Measurements from ENCODE around the gene HOXD4.

Gene HOXD4

DNA sequence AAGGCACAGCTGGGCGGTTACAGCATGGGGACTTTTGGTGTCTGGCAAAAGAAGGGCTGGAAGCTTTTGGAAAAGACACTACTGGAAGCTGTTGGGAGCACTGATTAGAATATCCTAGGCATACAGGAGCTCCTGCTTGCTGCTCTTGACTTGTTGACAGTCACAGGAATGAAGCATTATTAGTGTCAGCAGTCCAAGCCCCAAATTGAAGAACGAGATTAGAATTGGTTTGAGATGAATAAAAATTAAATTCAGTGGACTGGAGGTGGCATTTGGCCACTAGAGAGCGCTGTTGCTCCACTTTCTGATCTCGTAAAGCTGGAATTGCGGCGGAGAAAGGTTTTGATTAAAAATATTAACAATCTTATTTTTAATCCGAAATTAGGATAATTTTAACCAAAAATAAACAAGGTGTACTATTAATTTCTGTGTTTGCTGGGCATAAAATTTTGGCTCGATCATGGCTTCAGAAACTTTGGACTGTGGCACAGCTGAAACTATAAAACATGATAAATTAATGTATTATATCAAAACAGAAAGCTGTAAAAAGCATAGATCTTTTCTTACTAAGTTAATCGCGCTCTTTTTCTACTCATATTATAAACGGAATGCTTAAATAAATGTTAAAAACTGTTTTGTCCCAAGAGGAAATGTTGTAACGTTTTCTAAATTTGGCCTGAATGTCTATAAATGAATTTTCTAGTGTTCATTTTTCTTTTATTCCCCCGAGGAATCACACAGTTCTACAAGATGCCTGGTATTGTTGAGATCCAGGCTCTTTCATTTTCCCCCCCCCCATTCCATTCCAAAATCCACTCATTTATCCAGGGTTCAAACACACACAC, 24.2 kb upstream of the HOXD4 start:
- DNase-seq (ENCODE audit: low read depth, low spot score): peak; percentile 53

DNA sequence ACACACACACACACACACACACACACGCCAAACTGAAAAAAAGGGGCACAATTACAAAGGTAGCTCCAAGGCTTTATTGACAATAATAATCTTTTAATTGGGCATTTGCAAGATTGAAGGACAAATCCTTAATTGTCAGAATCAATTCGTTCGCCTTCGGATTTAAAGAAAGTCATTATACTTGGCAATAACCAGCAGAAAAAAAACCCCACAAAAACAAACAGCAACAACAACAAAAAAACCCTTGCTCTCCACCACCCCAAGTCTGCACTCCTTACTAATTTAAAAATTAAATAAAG, 23.6 kb upstream of the HOXD4 start:
- DNase-seq (ENCODE audit: low read depth, low spot score): no peak

DNA sequence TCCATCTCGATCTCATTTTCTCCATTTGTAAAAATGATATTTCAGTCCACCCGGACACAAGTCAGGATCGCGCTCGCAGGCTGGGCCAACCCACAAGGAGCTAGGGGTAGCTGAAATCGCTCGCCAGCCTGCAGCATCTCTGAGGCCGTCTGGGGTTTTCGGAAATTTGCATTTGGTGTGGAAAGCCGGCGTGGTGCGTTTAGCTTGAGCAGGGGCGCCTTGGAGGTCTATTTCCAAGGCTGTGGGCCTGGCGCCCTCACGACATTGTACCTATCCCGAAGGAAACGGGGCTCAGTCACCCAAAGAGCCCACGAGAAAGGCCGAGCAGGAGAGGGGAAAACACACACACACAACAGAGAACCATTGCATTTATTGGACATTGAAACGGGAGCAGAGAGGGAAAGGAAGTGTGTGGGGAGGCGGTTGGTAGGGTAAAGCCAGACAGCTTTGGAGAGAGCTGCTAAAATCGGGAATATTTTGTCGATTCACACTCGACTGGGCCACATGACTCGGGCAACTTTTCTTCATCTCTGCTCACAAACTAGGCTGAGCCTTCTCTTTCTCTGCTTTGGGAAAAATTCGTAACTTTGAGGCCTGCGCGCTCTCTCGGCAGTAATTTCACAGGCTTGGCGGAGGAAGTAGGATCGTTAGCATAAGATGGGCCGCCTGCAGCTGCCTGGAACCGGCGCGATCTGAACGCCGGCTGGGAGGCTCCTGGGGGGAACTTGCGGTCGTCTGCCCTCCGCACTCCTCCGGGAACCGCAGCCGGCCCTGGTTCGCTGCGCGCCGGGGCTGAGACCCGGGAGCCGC, 23.0 kb upstream of the HOXD4 start:
- DNase-seq (ENCODE audit: low read depth, low spot score): peak; percentile 81

DNA sequence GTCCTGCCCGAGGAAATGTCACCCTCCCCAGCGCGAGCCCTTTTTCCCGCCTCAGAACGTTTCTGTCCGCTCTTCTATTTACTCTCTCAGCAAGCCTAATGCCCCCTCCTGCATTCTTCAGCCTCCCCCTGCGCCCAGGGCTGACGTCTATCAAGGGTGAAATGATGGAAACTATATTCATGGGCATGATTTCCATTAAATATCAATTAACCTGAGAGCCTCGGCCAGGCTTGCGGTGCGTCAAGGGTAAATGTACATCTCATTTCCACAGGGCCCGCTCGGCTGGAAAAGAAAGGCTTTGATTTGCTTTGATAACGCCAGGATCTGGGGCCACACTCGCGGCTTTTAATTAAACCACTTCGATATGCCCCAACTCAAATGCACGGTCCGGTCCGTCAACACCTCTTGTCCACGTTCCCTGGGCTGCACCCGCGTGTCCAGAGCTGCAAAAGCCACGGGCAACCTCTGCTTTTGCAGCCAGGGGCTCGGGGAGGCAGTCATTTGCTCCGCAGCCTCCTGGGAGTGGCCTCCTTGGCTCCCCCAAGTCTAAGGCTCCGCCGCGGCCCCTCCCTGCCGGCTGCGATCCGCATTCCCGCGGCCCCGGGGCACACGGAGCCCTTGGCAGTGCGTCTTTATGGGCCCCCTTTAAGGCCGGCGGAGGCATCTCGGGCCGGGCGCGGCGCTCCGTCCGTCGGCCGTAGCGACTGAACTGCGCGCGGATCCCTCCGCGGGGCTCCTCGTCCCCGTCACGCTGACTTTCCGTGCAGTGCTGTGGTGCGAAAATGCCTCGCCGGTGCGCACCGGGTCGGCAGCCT, 22.2 kb upstream of the HOXD4 start, which contains the start of gene HOXD8:
Gene HOXD8 (plus strand): TSS at position 724 of the 815 bp plus-strand sequence. CDS start 662 bp downstream, outside the sequence.
- peak; percentile 65 for DNase-seq (ENCODE audit: low read depth, low spot score)

DNA sequence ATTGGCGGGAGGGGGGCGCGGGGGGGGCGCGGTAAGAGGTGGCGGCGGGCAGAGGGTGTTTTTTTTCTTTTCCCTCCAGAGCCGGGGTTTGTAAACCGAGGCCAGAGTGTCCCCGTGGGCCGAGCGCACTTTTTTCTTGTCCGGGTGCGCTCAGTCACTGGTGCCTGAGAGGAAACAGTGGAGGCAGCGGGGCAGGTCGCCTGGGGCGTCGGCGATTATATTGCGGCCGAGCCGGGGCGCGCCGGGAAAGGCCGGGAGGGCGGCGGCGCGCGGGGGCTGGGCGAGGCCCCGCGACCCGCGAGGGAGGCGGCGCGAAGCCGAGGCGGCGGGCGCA, 21.6 kb upstream of the HOXD4 start:
- no peak for DNase-seq (ENCODE audit: low read depth, low spot score)

- DNase-seq (ENCODE audit: low read depth, low spot score): no peak
Measured at GRCh38 chr2:176130147-176130956, 21.0 kb upstream of the HOXD4 start.

DNA sequence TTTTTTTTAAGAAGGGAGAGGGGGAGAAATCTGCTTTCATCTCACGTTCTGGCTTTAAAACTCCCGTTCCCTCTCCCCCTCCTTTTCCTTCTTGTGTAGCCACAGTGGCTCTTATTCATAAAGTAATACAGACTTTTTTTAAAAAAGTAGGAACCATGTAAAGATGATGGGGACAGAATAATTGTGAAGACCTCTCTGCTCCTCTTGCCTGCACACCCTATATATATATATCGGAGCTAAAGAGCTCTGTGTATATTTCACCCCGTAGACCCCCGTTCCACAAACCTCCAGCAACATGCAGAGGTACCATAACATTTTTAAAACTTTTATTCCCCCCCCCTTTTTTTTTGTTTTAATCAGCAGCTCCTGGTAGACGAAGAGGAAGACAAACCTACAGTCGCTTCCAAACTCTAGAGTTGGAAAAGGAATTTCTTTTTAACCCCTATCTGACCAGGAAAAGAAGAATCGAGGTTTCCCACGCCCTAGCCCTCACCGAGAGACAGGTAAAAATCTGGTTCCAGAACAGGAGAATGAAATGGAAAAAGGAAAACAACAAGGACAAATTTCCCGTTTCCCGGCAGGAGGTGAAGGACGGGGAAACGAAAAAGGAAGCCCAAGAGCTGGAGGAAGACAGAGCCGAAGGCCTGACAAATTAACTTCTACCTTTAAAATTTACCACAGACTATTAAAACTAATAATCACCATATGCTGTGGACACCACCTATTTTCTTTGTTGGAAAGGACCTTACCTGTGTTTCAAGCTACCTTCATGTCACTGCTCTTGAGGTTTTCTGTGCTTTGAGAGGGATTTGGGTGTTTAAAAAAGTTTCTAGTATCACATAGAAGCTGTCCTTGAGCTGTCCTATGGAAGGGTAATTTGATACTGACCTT, 20.1 kb upstream of the HOXD4 start:
- no peak for DNase-seq (ENCODE audit: low read depth, low spot score)

DNA sequence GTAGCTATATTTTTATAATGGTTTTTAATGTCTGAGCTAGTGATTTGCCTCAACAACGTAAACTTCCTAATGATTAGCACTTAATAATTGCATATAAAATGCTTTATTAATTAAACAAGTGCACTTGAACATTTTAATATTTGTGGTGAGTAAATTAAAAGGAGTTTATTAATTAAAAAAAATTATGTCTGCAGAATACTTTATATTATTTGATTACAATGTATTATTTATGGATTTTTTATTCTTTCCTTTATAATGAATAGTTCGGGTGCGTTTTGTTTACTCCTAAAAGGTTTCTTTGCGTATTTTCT, 19.5 kb upstream of the HOXD4 start:
- no peak for DNase-seq (ENCODE audit: low read depth, low spot score)

DNA sequence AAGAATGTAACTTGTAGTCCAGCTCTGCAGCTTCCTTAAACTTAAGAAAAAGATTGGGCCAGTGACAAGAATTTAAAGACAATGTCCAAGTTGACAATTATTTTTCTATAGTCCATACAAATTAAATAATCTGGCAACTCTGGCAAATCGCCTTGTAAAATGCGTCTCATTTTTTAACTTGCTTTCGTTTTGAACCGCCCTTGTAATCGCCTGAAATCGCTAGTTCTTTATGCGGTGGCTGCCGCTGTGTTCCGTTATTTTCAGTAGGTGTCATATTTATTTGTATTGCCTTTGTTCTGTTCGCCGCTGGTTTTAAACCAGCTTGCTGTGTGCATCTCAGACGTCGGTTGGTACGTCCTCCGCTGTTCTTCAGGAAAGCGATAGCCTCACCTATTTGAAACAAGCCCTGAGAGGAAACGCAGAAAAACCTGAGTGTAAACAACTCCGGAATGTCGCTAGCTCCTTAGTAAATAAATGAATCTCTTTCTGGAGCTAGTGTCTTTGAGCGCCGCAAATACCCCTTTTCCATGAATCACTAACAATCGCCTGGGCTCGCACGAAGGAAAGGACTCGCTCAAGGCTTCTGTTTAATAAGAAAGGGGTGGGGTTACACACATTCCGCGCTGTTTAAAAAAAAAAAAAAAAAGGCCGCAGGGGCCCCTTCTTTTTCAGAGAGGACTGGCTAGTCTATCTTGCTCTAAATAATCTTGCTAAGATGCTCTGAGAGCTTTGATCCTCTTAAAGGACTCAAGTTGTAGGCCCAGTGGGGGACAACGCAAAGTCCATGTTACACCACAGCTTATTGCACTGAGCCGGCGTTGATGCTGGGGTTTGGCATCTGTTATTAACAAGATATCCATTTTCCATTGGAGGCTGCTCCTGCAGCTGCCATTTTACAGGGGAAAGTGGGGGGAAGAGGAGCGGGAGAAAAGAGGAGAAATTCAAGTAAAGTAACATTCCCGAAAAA, 18.9 kb upstream of the HOXD4 start:
- peak; percentile 63 for DNase-seq (ENCODE audit: low read depth, low spot score)

DNA sequence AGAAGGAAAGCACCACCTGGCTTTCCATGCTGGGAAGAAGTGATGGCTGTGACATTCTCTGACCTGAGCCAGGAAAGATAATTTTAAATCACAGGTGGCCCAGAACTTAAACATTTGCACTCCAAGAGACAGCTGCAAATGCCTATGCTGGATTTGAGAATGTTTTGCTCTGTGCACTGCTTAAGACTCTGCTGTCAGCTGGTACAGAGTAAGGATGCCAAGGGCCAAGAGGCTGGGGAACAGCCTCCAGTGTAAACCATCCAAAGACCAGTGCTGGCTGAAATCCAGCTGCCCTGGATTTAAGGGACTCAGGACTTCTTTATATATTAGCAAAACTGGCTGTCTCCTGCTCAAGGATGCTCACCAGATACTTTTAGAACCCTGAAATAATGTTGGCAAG, 18.0 kb upstream of the HOXD4 start:
- DNase-seq (ENCODE audit: low read depth, low spot score): no peak

DNA sequence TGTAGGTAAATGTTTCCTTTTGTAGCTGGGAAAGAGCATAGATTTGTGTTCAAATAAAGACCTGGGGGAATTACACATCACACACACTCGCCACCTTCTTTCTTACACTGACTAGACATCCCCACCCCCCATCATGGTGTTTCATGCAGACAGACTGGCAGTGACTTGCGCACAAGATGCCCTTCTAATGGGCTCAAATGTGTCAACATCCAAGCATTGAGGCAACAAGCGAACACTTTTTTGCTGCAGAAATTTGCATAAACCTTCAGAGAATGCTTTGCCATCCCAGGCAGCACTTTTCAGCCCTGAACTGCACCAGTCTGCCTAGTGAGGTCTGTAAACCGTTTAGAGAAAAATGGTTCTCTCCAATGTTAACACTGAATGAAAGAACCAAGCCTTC, 17.3 kb upstream of the HOXD4 start:
- no peak for DNase-seq (ENCODE audit: low read depth, low spot score)

DNA sequence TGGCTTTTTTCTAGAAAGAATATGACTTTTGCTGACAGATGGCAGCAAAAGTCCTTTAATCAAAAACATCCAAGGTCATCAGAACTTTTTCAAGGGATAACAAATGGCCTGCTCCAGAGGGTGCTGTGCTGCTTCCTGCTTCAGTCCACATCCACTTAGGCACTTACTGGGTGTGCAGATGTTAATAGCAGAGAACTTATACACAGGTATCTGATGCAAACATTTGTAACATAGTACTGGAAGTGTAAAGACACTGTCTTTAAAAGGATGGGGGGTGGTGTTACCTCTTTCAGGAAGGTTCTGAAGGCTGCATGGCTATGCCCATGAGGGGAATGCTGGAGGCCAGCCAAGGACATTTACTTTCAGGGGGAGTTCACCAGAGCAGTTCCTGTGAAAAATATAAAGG, 16.3 kb upstream of the HOXD4 start:
- DNase-seq (ENCODE audit: low read depth, low spot score): no peak

- no peak for DNase-seq (ENCODE audit: low read depth, low spot score)
Measured at GRCh38 chr2:176136374-176137251, 14.7 kb upstream of the HOXD4 start.

DNA sequence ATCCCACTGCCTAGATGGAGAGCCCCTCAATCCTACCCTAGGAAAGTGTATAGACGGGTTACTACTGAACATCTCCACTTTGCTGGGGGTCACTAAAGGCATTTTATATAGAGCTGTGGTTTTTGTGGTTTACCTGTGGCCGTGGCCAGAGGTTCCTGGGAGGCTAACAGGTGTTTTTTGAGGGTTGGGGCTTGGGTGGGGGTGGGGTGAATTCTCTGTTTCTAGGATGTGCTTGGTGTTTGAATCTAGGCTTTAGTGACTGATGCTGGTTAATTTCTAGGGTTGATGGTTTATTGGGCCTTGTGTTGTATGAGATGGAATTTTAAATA, 14.1 kb upstream of the HOXD4 start:
- no peak for DNase-seq (ENCODE audit: low read depth, low spot score)

- DNase-seq (ENCODE audit: low read depth, low spot score): no peak
Measured at GRCh38 chr2:176137906-176138305, 13.4 kb upstream of the HOXD4 start.

DNA sequence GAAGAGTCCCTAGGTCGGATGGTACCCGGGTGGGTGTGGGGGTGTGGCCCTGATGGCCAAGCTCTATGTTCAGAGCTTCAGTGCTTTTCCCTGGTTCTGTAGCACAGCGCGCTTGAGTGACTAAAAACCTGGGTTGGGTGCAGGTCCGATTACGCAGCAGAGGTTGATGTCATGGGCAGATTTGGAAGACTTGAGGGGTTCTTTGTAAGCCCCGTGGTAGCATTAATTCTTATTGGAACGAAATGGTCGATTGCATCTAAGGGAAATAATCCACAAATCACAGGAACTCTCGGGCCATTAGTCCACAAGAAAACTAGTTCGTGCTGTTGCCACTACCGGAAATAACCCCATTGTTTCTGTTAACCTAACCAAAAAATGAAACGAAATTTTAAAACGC, 12.8 kb upstream of the HOXD4 start:
- DNase-seq (ENCODE audit: low read depth, low spot score): no peak

GRCh38 chr2:176138923-176139660, 12.3 kb upstream of the HOXD4 start:
- no peak for DNase-seq (ENCODE audit: low read depth, low spot score)
